Central memory CD4-positive, alpha-beta T cell (primary cell): ENCODE measurements around the gene TPCN1.

Experiments used
- DNase-seq: peaks from one replicate; pipeline ENCODE4 v3.0.0; 2022

The TPCN1 gene

DNA sequence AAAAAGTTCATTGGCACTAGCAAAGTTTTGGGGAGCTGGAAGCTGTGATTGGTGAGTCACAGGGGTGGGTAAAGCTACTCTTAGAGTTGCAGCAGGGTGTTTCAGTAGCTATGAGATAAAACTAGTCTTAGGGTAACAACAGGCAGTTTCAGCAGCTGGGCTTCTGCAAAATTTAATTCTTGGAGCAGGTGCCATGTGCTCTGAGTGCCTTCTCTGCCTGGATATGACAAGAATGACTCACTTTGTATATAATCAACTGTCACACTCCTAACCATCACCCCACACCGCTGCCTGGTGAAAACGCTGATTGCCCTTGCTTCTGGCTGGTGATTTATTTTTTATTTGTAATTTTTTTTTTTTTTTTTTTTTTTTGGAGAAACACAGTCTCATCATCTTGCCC, 126.6 kb downstream of the TPCN1 start:
- no peak for DNase-seq
